K562 (cell line): Measurements from ENCODE around the gene RREB1. TPM values are rescaled to one million over a fixed set of nuclear protein-coding genes. Genes with fewer than 3 reads are reported as not detected.
A peak's percentile ranks its signal among the peaks of the same experiment; 100 is the strongest.

ENCODE experiments used
- CBX2 ChIP-seq: fragments of 200-600 bp; sonication (generic); IDR thresholded peaks from one replicate; pipeline ENCODE4 v1.6.1; 2012; ENCODE audit warnings: mild to moderate bottlenecking, low read length, inconsistent platforms; ENCODE audit not compliant: insufficient read depth, poor library complexity, severe bottlenecking
- CBX5 ChIP-seq: IDR thresholded peaks from 2 replicates; pipeline ENCODE4 v1.6.1; 2014; ENCODE audit warnings: low read depth, borderline replicate concordance
- CTBP1 ChIP-seq: fragments of 450-650 bp; IDR thresholded peaks from 2 replicates; pipeline ENCODE4 v1.6.1; 2016; ENCODE audit warnings: borderline replicate concordance
- DMBX1 ChIP-seq: fragments of 250-450 bp; sonication (Bioruptor Pico); IDR thresholded peaks from 2 replicates; pipeline ENCODE4 v1.8.0; 2022; ENCODE audit warnings: inconsistent platforms, mild to moderate bottlenecking, moderate library complexity, borderline replicate concordance
- FOXA3 ChIP-seq, 2 experiments: fragments of 450-650 bp in 1 of 2; sonication (generic) in 1 of 2; formaldehyde crosslinking; IDR thresholded peaks in 1 of 2; conservative IDR thresholded peaks in 1 of 2; 2 replicates each; pipeline versions ENCODE4 v1.4.0 to v1.8.0; 2020 to 2022; ENCODE audit warnings: mild to moderate bottlenecking in 2 of 2, missing genetic modification reagents in 1 of 2
- HDAC1 ChIP-seq, 2 experiments: fragments of 450-650 bp; IDR thresholded peaks; 2 replicates each; pipeline ENCODE4 v1.6.1; 2016 to 2017; ENCODE audit warnings: inconsistent platforms in 1 of 2, mild to moderate bottlenecking in 1 of 2, moderate library complexity in 1 of 2
- IRF1 ChIP-seq: sonication (generic); formaldehyde crosslinking; IDR thresholded peaks from 2 replicates; pipeline ENCODE4 v1.8.0; 2022; ENCODE audit warnings: missing genetic modification reagents, mild to moderate bottlenecking, borderline replicate concordance
- KAT7 ChIP-seq: sonication (generic); formaldehyde crosslinking; IDR thresholded peaks from 2 replicates; pipeline ENCODE4 v1.8.0; 2022; ENCODE audit warnings: missing genetic modification reagents, mild to moderate bottlenecking, borderline replicate concordance
- MECOM ChIP-seq: fragments of 250-450 bp; sonication (Bioruptor Pico); IDR thresholded peaks from 2 replicates; pipeline ENCODE4 v1.8.0; 2022; ENCODE audit warnings: inconsistent platforms
- MNT ChIP-seq, 2 experiments: fragments of 450-650 bp; conservative IDR thresholded peaks; 2 replicates each; pipeline ENCODE4 v1.6.1; 2017; ENCODE audit warnings: mild to moderate bottlenecking in 2 of 2, moderate library complexity in 2 of 2
- POLR2A ChIP-seq: fragments of 450-650 bp; conservative IDR thresholded peaks from 2 replicates; pipeline ENCODE4 v1.6.1; 2016
- POLR2AphosphoS5 ChIP-seq: IDR thresholded peaks from 2 replicates; pipeline ENCODE4 v1.6.1; 2011; ENCODE audit warnings: mild to moderate bottlenecking, low read depth, low read length, moderate library complexity; ENCODE audit not compliant: control insufficient read depth, insufficient read depth
- SRSF3 ChIP-seq: fragments of 200-400 bp; formaldehyde crosslinking; IDR thresholded peaks from 2 replicates; pipeline ENCODE4 v1.6.1; 2016; ENCODE audit warnings: mild to moderate bottlenecking, low read length, moderate library complexity; ENCODE audit not compliant: insufficient read depth
- TAF1 ChIP-seq: IDR thresholded peaks from 2 replicates; pipeline ENCODE4 v1.6.1; 2011; ENCODE audit warnings: mild to moderate bottlenecking, low read length, moderate library complexity; ENCODE audit not compliant: insufficient read depth, control insufficient read depth, severe bottlenecking; ENCODE audit errors: extremely low read depth
- ZFX ChIP-seq: sonication (generic); formaldehyde crosslinking; IDR thresholded peaks from 2 replicates; pipeline ENCODE4 v1.8.0; 2022; ENCODE audit warnings: mild to moderate bottlenecking, missing genetic modification reagents, moderate library complexity
- ZNF175 ChIP-seq: fragments of 200-800 bp; sonication (Bioruptor generic); IDR thresholded peaks from 2 replicates; pipeline ENCODE4 v1.6.1; 2016; ENCODE audit warnings: low read depth, mild to moderate bottlenecking, missing genetic modification characterization, missing compliant biosample characterization
- ZNF280B ChIP-seq: fragments of 250-450 bp; sonication (Bioruptor Pico); IDR thresholded peaks from 2 replicates; pipeline ENCODE4 v1.5.1; 2021; ENCODE audit warnings: mild to moderate bottlenecking
- ZNF592 ChIP-seq: fragments of 450-650 bp; IDR thresholded peaks from 2 replicates; pipeline ENCODE4 v1.6.1; 2017; ENCODE audit warnings: antibody characterized with exemption, mild to moderate bottlenecking
- polyA plus RNA-seq, 8 experiments: library from polyadenylated mRNA; depleted of rRNA in 4 of 8; stranded (reverse) in 5 of 8; unstranded in 3 of 8; fragments of >200 nt; fragmentation: Nextera tagmentation in 2 of 8; fragmentation: Illumina TruSeq in 1 of 8; extraction: Ambion mirVana in 2 of 8; extraction: Trizol in 1 of 8; gene quantifications; 2 replicates each; pipeline versions ENCODE4 v1.2.1 to v1.2.3, GENCODE V29; 2011 to 2014; ENCODE audit warnings: inconsistent platforms in 1 of 8, missing spikeins in 1 of 8
- total RNA-seq, 7 experiments: library from RNA; depleted of rRNA in 6 of 7; stranded (reverse); fragments of >200 nt in 6 of 7; fragmentation: Illumina TruSeq in 2 of 7; extraction: Trizol in 2 of 7; gene quantifications; 2 replicates each; pipeline versions ENCODE4 v1.2.1 to v1.2.3, GENCODE V29; 2011 to 2021; ENCODE audit warnings: low replicate concordance in 1 of 7

RREB1 gene
- total and polyA plus RNA-seq, 9 of the 15 experiments (the other 6 are each of a cell fraction or from before 2014, with no cell fraction given), result 3.3 to 64.2 (median 19.3) TPM

GRCh38 chr6:7137335-7138045 lies 29.7 kb downstream of the RREB1 start (continued):
- TF ChIP-seq ZNF592 (peak; percentile 84), CBX2 (no peak), FOXA3 (CRISPR knock-in tag; conservative IDR thresholded peaks at IDR 0.05 in 1 of 2, IDR thresholded peaks at IDR 0.05 in 1 of 2) (peak in 1 of 2 experiments; percentile 49; a peak in 1 of 4 replicates), ZNF175 (CRISPR knock-in tag) (peak; percentile 63; the same call in 1 of the 2 replicates), POLR2AphosphoS5 (peak; percentile 47; the same call in 1 of the 2 replicates), DMBX1 (peak; percentile 17; the same call in 1 of the 2 replicates), ZFX (CRISPR knock-in tag) (0 out of 2 replicates have a peak, but pooled peaks have one; percentile 13), POLR2A (peak; percentile 60), KAT7 (peak; percentile 55; the same call in 1 of the 2 replicates), CBX5 (no peak), ZNF280B (CRISPR knock-in tag) (no peak), MECOM (CRISPR knock-in tag) (0 out of 2 replicates have a peak, but pooled peaks have one; percentile 16), TAF1 (peak; percentile 54), HDAC1 (IDR thresholded peaks at IDR 0.05) (peak in 1 of 2 experiments; percentile 62; a peak in 1 of 4 replicates), IRF1 (CRISPR knock-in tag) (no peak), SRSF3 (no peak), CTBP1 (peak; percentile 92), MNT (conservative IDR thresholded peaks at IDR 0.05) (peak in 1 of 2 experiments; percentile 63; a peak in 2 of 4 replicates)
